Measurements from ENCODE around the gene RGS1.

GRCh38 chr1:192584866-192585265 is 9.3 kb downstream of the RGS1 start:
- TF ChIP-seq CTCF (conservative IDR thresholded peaks at IDR 0.05; ENCODE audit: low read length): no peak
- TF ChIP-seq EZH2phosphoT487 (IDR thresholded peaks at IDR 0.05; ENCODE audit: borderline replicate concordance, low read depth, low read length): no peak

Measured in OCI-LY7 (cell line).